Activated CD8-positive, alpha-beta memory T cell treated with anti-CD3 and anti-CD28 coated beads for 4 hours (primary cell): Measurements from ENCODE around the gene TMEM272.

Experiments
- DNase-seq, 2 donors: peaks; one replicate each; pipeline ENCODE4 v3.0.0-alpha.2; 2020; ENCODE audit warnings: low read depth in 2 of 2

Gene TMEM272

DNA sequence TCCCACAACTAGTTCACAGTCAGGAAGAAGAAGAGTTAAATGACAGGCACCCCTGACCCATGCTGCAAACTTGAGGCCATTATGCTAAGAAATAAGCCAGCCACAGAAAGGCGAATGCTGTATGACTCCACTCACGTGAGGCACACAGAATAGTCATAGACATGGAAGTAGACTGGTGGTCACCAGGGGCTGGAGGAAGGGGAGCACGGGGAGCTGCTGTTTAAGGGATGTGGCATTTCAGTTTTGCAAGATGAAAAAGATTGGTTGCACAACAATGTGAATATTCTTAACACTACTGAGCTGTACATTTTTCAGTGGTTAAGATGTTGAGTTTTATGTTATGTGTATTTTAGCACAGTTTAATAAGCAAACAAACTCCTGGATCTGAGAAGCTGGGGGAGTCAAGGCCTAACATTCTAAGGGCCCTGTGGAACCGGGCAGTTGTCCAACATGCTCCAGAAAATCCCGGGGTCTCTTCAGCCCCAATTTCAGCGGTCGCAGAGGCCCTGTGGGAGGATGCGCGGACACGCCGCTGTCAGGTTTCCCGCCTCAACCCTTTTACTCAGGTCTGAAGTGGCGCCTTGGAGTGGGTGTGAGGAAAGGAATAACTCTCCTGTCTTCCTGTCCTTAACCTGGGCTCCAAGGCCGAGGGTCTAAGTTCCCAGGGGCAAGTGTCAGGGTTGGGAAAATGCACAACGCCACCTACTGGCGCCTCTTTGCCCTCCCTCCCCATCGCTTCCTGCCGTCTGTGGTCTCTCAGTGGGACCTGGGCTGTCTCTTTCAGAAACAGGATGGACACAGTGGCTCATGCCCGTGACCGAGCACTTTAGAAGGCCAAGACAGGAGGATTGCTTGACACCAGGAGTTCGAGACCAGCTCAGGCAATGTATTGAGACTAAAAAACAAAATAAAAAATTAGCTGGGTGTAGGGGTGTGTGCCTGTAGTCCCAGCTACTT lies 4.4 kb upstream of the TMEM272 start:
- no peak for DNase-seq

DNA sequence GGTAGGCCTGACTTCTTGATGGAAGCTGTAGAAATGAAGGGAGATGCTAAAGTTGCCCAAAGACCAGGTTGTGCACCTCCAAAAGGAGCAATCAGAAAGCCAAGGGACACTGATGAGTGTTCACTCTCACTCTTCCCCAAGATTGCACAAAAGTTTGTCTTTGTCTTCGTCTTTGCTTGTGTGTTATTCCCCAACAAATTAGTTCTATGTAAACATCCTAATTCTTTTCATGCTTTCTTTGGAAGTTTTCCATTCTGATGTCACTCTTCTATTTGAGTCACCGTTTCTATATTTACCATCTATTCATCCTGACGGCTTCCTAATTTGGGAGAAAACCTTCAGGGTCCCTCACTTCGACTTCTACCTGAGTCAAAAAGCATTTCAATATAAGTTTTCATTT lies 3.7 kb upstream of the TMEM272 start:
- DNase-seq: no peak

DNA sequence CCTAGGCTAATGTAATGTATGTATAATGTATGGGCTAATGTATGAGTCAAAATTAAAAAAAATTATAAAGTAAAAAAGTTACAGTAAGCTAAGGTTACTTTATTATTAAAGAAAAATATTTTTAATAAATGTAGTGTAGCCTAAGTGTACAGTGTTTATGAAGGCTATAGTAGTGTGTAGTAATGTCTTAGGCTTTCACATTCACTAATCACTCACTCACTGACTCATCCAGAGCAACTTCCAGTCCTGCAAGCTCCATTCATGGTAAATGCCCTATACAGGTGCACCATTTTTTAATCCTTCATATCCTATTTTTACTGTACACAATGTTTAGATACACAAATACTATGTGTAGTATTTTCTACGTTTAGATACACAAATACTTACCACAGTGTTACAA lies 1.8 kb upstream of the TMEM272 start:
- DNase-seq: no peak

DNA sequence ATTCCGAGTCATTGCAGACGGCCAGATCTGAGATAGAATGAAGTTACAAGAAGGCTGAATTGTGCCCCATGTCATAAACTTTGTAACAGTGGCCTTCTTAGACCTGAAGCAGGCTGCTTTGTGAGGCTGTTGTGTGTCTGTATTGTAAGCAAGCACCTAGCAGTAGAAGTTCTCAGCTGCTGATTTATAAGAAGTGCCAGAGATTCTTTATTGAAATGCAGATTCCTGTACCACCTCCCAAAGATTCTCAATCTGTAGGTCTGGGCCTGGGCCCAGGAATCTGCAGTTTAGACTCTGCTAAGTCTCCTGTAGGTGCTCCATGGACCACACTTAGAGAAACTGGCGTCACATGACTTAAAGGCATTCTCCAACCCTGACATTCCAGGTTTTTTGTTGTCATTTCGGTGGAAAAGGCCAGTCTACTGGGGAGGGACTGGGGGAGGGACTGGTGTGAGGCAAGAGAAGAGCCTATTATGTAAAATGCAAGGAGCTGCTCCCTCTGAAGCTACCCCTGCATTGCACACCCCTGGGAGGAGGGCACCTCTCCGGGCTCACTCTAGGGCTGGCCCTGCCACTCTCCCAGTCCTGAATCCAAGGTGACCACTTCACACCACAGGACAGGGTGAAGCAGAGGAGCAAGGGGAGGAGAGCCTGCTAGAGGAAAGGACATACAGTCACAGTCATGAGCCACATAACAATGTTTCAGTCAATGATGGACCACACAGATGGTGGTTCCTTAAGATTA lies 769 bp upstream of the TMEM272 start:
- DNase-seq: no peak

DNA sequence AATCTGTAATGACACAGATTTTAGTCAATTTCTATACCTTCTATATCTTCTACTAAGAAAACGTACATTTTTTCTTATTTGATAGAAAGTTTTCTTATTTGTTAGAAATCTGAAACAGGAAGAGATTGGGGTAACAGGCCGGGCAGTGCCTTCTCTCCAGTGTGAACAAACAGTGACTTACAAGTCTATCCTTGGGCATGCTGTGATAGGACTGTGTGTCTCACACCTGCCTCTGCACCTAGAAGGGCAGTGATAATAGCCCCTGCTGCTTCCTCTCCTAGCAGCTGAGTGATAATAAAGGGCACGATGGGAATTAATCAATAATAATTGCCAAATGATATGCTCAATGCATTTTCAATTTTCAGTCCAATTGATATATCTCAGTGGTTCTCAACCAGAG lies 1.4 kb downstream of the TMEM272 start:
- DNase-seq: no peak

DNA sequence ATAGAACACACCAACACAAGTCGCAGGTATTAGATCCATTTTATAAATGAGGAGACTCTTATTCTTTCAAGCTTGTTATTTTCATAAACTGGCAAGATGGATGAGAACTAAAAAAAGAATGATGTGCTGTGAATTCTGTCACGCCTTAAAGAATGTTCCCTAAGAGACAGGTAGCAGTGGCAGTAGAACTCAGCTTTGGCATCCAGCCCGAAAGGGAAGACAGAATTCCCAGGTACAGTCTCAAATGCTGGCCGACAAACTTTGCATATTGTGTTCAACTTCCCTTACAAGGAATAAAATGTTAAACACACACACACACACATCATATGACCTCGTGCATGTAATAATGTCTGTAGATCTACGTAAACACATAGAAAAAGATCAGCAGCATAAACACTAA lies 3.2 kb downstream of the TMEM272 start:
- DNase-seq: no peak

DNA sequence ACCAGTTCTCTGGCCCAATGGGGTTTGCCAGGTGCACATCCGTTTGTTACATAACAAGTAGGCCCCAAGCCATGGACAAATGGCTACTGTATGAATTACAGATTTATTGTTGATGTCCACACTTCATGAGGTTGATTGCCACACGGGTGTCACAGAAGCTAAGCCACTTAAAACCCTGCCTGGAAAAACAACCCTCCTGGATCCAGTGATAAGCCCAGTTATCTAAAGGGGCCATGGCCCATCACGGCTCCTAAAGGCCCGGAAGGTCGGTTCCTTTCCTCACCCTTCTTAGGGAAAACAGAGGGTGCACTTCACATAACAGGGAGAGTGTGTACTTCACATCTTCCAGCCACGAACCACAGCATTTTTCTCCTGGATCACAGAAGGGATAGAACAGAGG lies 4.1 kb downstream of the TMEM272 start:
- DNase-seq: no peak

DNA sequence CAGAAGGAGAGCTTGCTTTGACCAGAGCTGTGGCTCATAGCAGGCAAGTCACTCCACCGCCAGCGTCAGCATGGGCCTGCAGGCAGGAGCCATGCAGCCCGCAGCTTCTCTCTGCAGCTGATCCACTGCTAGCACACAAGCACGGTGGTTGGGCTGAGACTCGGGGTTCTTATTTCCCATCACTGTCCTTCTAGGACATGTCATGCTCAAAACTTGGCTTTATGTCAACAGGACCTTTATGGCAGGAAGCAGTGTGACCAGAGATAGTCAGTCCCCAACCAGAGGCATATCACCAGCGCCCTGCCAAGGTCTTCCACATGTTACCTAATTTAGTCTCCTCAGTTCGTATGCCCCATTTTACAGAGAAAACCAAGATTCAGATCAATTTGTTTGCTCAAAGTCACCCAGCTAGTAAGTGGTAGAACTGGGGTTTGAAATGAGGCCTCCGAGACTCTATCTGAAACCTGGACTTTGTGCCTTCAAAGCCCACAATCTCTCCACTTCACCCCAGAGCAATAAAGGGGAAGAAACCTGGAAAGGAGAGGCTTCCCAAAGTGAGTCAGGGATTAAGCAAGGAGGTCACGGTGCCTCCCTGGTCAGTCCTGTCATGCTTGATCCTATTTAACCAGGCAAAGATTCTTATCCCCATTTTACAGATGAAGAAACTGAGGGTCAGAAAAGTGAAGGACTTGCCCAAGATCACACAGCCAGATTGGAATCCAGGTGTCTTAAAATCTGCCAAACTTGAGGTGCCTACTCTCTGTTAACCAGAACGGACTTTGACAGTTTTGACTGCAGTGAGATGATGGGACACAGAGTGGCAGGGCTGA lies 5.1 kb downstream of the TMEM272 start:
- DNase-seq: no peak

DNA sequence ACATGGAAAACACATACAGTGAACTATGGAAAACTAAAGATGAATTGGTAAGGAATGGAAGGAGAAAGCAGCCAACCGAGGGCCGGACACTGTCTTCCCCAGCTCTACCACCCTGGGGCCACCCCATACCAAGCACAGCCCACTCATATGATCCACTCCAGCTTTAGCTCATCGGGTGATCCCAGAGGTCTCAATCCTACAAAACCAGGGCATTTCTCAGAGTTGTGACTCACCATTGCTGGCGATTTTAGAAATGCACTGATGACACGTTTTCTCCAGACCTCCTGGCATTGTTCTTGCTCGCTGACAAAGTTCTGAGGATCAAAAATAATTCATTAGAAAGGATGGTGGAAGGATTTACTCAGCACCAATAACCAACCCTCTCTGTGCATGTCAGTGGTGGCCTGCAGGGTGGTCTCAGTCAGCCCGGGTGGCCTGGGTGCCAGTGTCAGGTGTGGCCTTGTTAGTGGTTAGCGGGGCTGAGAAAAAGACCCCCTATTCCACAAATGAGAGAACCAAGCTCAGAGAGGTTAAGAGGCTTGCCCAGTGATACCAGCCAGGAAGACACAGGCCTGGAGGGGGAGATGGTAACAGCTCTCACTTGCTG lies 6.6 kb downstream of the TMEM272 start:
- no peak for DNase-seq

DNA sequence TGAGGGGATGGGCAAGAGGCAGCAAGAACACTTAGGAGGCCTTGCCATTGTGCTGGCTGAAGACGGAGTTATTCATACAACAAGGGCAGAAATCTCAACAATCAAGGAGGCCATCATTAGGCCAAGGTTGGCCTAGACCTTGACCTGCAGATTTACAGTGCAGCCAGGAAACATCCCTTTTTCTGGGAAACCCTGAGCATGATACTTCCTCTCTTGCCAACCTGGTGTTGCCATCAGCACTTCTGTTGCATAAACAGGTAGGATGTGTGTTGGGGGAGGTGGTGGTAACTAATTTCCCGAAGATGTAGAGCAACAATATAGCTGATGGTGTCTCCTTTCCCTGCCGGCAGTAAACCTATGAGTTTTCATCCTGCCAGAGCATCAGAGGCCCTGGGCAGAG lies 8.0 kb downstream of the TMEM272 start:
- DNase-seq: no peak

DNA sequence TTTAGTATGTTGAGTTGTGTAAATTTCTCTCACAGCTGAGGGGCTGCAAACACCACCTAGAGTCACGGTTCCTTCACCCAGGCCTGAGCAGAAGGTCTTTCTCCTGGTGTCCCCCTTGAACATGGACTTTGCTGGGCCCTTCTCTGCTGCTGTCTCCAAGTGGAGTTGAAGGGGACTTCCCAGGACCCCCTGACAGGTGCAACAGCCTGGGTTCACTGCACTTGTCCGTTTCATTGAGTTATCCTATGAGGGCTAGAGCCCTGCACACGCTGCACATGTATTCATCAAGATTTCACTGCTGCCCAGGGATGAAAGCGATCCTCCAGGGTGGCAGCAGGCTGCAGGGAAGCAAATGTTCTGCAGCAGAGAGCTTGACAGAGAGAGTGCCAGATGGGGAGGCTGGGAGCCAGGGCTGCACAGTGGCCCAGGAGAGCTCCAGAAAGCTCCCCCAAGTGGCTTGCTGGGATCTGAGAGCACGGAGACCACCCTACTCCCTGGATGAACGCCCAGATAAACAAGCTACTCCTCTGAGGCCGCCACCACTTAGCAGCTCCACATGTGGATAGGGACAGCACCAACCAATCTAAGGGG lies 10.3 kb downstream of the TMEM272 start:
- no peak for DNase-seq

DNA sequence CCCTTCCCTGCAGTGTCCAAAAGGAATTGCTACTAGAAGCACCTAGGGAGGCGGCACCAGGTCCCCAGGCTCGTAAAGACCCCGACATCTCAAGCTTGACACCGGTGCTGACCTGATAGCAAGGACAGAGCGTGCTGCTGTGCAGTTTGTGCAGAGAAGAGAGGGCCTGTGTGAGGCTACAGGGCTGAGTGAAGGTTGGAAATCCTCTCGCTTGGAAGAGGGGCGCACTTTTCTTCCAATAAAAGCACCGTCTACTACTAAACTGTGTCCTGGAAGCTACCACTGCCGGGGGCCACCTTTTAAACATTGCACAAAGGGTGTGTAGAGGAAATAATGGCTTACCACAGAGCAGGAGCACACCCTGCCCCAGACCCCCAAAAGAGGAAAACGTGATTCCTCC lies 11.0 kb downstream of the TMEM272 start:
- no peak for DNase-seq

DNA sequence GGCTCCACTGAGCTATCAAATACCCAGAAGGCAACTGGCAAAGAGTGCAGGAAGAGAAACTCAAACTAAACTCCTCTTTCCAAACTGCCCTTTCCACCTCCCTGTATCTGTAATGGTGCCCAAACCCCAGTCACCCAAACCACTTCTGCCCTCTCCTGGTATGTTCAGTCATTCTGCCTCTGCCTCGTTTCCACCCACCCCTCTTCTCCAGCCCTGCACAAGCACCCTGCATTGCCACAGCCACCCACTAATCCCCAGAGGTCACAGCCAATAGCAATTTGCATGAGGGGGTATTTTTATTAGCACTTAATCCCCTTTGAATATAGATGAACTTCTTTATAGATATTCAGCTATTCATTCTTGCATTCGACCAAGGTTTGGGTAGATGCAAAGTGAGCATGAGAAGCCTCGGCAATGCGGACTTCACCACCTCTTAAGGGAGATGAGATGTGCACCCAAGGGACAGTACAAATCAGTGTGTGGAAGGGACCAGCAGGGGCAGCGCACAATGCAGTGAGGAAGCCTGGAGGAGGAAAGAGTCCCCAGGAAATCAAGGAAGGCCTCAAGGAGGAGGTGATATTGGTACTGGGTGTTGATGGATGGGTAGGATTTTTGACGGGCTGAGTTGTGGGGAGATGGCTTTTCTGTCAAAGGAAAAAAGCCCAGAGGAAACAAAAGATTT lies 12.4 kb downstream of the TMEM272 start:
- peak in 1 of 2 donors; percentile 26 for DNase-seq

DNA sequence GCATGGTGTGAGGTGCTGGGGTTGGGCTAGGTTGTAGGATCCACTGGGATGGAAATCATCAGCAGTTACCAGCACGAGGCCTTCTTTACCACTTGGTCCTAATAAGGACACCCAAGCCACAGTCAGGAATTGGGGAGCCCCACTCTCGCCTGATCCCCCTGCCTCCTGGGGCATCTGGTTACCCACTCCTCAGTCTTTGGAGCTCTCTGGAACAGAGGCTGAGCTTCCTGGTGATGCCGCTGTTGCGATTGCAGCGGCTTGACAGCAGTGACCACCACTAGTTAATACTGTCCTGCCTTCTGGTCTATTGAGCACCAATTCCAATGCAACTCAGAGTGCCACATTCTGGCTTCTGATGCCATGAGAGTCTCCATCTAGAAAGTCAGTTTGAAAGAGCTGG lies 13.5 kb downstream of the TMEM272 start:
- DNase-seq: no peak

DNA sequence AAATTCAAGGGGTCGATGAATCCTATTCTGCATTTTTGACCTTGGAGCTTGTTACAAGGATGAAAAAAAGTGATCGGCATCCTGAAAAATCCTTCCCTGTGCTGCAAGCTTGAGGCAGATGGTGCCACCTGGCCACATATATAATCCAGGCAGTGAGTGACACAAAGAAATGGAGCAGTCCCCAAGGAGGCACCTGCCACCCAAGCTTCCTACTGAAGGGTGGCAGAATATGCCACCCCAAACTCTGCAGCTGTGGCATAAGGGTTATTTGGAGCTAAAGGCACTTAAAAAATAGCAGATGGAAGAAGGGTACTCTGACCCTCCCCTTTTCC lies 15.4 kb downstream of the TMEM272 start:
- no peak for DNase-seq

DNA sequence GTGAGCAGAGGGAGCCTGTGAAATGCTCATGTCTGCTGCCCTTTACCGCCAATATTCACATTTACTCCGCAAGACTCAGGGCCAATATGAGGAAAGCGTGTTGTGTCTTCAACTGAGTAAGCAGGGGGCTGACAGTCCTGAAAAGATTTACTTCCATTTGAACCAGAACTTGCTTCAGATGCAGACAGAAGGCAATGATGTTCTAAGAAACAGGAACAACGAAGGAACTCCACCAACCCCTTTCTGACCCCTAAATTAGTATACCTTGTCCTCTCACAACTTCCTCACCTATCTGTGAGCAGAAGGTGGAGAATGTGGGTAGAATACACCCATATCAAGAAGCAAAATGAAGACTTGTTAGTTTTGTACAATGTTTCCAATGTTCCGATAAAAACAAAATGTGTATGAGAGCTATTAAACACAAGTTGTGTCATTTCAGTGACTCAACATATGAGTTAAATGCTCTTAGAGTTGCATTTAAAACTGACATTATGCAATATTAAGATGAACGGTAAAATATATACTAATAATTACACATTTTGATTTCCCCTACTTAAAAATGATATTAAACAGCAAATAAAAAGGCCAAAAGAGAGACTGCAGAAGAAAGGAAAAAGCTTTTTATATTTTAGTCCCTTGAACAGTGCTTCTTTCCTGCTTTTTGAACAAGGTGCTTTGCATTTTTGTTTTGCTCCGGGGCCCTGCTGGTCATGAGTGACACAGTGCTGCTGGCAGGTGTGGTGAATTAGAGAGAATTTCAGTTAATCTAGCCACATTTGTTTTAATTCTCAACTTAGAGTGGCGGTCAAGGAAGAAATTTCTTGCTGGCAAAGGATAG lies 16.0 kb downstream of the TMEM272 start:
- no peak for DNase-seq

DNA sequence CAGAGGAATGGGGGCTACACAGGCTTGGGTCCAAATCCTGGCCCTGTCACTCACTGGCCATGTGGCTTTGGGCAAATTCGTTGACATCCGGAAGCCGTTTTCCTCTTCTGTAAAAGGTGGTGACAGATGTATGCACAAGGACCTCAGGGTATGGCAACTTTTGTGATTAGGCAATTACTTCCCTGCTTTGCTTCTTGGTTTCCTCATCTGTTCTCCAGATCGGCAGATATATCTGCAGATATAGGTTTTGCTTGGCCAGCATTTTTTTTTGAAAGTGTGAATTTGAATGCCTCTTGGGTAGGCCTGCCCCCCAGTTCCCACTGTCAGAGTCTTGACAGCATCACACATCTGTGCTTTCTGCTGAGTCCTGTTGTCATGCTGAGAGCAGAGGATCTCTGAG lies 17.7 kb downstream of the TMEM272 start:
- DNase-seq: no peak

DNA sequence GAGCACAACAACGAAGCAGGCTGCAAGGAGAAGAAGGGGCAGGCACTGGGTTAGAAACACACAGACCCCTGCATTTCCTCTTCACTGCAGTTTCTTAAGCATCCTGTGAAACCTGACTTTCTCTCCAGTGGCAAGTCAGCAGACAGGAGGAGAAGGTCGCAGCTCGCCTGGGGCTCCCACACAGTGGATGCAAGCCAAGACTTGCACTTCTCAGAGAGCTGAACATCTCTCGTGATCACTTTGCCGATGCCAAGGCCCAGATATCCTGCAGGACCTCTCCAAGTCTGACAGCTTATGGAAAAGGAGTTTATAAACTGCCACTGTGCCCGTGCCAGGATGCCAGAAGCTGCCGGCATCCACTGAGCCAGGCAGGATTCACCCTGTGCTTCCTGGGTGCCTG lies 18.4 kb downstream of the TMEM272 start:
- no peak for DNase-seq

DNA sequence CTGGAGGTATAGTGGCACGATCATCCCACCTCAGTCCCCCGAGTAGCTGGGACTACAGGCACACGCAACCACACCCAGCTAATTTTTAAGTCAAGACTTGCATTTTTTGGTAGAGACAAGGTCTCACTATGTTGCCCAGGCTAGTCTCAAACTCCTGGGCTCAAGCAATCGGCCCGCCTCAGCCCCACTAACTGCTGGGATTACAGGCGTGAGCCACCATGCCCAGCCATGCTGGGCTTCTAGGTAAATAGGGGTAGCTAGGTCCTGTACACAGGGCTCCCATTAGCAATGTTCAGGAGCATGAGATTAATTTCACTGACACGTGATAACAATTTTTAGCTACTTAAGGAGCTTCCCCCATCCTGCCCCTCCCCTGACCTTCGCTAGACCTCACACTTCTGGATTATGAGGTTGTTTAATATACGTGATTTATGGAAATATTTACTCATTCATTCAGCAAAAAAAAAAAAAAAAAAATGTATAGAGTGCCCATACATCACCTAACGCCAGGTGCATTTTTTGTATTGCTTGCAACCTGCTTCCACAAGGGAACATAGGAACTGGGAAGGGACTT lies 19.2 kb downstream of the TMEM272 start:
- no peak for DNase-seq

DNA sequence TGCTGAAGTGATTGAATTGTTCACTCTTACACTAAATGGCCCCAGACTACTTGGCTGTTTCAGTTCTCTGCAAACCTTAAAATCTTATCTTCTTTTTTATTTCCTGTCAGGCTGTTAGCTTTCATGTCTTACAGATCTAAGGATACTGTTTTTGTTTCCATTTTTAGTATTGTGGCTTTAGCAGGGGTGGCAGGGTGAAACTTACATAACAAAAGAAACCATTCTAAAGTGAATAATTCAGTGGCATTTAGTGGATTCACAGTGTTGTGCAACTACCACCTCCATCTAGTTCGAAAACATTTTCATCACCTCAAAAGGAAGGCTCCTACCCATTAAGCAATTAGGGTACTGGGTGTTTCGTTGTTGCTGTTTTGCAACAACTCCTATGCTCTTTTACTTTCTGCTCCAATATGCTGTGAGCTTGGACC lies 19.8 kb downstream of the TMEM272 start:
- no peak for DNase-seq
